HL-60/S4 treated with phorbol 12-myristate 13-acetate at 8.2 ng/mL for 4 days and 3 days (cell line): ENCODE measurements around the gene MPP4.
"Not testable (repeated sequence)": the region's sequence is repeated elsewhere in the genome, so short reads cannot be mapped to it uniquely, and the experiment has no call there.

Experiments
- in situ Hi-C: fragments of 300-500 bp; cut with MboI; formaldehyde crosslinking; loops from 2 replicates; pipeline ENCODE4 v1.15.0; 2022; ENCODE audit warnings: low sequenced_read_pairs

Gene MPP4

DNA sequence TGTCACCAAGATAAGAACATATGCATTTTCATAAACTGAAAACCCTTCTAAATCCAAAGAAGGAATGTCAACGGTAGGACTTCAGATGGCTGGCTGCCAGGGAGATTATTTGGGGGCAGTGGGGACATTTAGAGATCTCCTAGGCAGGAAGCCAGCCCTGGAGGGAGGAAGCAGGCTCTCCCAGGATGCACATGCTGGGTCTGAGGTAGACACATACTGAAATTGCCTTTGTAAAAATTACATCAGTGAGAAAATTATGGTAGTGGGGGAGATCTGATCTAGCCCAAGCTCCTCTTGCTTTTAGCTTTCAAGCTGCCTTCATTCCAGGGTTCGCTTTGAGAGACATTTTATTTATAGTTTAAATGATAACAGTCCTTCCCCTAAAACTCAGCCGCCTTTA lies 24.1 kb downstream of the MPP4 start:
- in situ Hi-C loops: no loop called here

DNA sequence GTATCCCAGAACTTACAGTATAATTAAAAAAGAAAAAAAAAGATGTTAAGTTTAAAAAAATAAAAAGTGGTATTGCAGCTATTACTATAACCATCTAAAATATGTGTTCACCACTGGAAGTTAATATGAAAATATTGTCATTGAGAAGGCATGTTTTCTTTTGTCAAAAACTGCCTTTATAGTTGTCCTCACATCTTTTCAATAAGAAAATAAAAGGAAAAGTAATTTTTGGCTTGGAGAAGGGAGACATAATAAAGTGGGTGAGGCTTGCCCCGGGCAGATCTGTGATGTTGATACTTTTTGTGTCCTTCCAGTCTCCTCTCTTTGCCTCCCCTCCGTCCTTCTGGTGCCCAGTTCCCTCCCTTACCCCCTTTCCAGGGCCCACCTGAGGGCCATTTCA lies 24.9 kb downstream of the MPP4 start:
- in situ Hi-C loops: no loop called here

DNA sequence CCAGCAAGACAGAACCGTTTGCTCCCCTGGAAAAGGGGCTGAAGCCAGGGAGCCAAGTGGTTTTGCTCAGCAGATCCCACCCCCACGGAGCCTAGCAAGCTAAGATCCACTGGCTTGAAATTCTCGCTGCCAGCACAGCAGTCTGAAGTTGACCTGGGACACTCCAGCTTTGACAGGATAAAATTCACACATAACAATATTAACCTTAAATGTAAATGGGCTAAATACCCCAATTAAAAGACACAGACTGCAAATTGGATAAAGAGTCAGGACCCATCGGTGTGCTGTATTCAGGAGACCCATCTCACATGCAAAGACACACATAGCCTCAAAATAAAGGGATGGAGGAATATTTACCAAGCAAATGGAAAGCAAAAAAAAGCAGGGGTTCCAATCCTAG lies 27.2 kb downstream of the MPP4 start:
- in situ Hi-C loops: not testable (repeated sequence)

DNA sequence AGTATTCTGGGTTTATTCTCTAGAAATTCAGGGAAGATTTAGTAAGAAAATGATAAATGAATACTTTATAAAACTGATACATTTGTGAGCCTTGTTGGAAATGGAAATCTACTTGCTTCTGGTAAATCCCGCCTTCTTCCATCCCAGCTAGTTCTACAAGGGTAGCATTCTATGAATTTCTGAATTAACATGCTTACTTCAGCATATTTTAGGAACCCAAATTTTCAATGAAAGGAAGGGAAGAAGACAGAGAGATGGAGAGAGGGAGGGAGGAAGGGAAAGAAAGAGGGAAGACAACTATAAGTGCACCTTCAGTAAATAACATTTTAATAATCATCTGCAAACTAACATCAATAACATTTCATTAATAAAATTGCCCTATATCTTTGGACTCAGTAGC lies 28.6 kb downstream of the MPP4 start:
- in situ Hi-C loops: no loop called here

DNA sequence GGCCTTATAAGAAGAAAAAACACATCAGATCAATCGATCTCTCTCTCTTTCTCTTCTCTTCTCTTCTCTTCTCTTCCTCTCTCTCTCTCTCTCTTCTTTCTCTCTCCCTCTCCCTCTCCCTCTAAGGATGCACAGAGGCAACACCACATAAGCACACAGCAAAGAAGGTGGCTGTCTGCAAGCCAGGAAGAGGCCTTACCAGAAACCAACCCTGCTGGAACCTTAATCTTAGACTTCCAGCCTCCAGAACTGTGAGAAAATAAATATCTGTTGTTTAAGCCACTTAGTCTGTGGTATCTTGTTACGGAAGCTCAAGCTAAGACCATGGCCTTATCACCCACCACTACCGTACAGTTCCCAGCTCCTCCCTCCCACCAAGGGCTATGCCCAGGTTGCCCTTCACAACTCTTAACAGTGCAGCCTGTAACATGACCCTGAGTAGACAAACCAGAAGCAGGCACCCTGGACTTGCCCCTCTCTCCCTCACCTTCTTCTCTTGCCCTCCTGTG lies 30.0 kb downstream of the MPP4 start:
- in situ Hi-C loops: no loop called here

DNA sequence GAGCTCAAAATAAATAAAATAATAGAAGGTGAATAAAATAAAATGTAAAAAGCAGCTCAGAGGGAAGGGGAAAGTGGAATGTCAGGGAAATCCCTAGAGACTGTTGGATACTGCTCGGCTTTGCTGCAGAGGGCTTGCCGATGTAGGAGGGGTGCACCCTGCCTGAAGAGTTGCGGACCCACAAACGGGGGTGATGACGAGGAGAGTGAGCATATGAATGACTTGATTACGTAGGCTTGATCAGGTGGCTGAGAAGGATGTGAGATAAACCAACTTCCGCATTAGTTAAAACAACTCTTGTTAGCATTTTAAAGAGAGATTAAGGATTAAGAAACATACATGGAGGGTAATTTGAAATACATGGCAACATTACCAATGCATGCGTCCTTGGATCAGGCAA lies 34.1 kb downstream of the MPP4 start:
- in situ Hi-C loops: no loop called here

DNA sequence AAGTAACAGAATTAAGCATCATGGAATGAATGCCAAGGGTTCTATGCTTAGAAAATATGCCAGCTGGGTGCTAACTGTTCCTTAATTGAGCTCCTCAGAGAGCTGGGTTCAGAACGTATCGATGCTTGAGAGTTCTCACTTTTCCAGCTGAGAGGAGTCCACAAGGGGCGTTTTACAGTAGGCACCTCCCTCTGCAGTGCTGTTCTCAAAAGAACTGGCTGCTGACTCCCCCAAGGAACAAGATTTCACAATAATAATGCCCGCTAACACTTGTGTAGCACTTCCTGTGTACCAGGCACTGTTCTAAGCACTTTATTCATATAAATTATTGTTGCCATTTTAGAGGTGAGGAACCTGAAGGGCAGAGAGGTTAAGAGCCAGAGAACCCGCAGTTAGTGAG lies 37.1 kb downstream of the MPP4 start:
- in situ Hi-C loops: no loop called here

DNA sequence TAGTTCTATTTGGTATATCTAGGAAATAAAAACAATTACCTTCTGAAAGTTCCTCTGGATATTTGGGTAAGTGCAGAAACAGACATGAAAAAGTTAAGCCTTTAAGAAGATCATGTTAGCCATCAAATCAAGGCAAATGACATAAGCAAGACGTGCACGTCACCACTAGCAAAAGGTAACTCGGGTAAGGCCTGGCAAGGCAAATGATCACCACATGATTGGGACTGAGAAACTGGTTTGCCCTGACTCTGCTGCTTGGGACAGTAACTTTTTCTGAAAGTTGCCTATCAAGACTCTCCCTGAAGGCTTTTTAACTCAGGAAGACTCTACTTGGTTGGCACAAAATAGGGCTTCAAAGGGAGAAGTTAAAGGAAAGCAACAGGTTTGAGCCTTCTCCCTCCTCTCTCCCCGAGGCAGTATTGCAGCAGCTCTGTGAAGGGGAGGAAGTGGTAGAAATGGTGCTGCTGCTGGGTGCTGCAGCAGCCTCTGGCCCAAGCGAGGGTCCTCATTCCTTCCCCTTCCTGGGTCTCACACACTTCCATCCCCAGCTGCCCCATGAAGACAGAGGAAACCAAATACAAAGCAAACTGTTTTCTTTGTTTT lies 38.0 kb downstream of the MPP4 start:
- in situ Hi-C loops: no loop called here

DNA sequence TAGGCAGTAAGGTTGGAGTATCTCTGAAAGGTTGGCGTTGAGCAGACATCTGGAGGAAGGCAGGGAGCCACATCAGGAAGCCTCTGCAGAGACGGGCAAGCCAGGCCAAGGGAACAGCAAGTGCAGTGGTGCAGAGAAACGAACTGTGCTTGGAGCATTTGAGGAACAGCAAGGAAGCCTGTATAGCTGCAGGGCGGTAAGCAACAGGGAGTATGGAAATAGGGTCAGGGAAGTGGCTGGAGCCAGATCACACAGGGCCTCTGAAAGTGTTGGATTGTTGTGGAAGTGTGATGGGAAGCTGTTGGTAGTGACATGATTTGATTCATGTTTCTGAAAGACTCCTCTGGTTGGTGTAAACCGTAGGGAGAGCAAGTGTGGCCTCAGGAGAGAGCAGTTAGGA lies 41.7 kb downstream of the MPP4 start:
- in situ Hi-C loops: no loop called here

DNA sequence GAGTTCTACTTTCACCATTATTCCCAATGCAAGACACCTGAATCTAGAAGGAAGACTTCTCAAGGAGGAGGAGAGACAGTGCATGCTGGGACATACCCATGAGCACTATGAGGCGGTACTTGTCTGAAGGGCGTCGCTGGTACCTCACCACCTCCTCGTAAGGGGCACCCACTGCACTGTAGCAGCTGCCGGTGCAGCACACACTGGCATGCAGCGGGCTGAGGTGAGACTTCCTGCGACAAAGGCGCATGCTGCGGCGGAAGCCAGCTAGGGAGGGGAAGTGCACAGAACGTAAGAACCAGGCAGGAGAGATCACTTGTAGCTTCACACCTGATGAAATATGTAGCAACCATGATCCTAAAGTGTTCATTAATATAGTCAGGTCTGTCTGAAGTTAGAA lies 42.3 kb downstream of the MPP4 start:
- in situ Hi-C loops: no loop called here

DNA sequence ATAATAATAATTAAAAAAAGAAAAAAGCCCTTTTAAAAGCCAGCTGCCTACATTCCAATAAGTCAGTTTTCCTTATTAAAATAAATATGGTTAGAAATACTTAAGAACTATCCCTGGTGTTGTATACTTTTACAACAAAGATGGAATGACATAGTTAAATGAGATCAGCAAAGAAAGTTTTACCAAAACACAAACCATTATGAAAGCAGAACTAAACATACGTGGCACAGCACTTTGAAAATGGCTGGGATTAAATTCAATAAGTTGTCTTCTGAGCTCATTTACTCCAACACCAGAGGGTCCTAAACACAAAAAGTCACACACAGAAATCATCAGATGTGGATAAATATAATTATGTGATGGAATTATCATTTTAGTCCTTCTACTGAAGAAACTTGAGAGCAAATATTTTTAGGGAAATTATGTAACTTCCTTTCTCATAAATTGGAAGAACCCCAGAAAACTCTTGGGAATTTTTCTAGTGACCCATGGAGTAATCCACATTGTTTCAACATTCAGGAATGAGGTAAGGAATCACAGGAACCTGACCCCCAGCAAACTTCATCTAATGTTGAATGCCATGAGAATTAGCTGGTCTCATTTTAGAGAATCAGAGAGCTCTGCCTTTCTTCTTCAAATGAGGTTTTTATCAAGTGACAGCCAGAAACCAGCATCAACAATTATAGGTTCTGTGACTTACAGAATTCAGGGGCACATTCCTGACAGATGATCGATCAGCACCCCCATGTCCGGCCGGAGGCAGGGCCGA lies 43.6 kb downstream of the MPP4 start:
- in situ Hi-C loops: no loop called here

DNA sequence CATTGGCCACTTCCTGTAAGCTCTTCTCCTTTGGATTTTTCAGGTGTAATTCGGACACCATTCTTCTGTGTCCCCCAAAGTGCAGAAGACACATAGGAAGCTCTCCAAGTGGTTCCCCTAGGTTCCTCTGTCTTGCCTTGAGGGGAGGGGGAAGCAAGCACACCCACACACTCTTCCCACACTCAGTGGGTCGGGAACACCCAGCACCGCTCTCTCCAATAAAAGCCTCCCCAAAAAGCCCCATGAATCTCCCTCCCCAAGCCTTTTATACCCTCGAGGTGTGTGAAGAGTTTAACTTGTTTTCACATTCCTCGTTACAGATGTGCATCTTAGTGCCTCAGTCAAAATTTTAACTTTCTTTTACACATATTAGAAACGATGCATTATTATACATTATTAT lies 45.2 kb downstream of the MPP4 start:
- in situ Hi-C loops: no loop called here

DNA sequence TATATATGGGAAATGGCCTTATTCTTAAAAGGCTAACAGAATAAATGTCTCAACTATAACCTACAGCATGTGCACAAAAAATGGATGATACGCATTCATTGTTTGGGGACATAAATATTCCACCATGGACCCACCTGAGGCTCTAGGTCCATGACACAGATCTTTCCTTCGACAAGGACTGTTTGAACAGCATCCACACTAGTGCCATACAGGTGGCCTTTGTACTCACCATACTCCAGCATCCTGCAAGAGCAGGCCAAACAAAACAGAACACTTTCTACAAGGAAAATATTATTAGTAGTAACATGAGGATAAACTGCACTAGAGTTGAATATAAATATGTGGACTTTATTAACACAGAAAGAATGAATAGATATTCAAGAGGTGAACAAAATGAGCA lies 49.0 kb downstream of the MPP4 start:
- in situ Hi-C loops: no loop called here

DNA sequence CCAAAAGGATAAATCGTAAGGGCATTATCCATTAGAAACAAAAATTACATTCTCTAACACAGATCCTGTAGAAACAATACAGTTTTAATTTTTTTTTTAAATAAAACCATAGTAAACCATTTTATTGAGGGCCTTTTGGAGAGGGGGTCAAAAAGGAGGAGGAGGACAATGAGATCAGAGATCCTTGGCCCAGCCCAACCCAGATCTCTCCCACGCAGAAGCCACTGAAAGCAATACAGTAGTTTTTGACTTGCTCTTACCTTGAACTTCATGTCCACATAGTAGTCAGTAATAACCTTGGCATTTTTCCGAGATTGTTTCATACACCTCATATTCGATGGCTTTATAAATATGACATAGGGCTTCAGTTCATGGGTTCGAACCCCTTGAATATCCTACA lies 51.0 kb downstream of the MPP4 start:
- in situ Hi-C loops: no loop called here

DNA sequence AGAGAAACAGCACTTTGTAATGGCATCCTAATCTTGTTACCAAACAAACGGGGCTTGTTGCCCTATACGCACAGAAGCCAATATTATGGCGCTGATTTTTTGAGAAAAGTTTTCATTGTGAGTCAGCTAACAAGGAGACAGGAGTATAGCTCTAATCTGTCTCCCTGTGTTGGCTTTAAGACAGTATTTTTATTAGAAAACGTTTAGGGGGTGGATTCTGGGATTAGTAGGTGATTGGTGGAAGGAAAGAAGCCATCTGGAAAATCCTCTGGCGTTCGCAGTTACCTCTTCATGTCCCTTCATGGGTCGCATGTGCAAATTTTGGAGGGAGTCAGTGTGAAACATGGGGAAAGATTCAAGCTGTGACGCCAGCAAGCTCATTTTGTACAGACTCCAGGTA lies 54.4 kb downstream of the MPP4 start:
- in situ Hi-C loops: no loop called here

DNA sequence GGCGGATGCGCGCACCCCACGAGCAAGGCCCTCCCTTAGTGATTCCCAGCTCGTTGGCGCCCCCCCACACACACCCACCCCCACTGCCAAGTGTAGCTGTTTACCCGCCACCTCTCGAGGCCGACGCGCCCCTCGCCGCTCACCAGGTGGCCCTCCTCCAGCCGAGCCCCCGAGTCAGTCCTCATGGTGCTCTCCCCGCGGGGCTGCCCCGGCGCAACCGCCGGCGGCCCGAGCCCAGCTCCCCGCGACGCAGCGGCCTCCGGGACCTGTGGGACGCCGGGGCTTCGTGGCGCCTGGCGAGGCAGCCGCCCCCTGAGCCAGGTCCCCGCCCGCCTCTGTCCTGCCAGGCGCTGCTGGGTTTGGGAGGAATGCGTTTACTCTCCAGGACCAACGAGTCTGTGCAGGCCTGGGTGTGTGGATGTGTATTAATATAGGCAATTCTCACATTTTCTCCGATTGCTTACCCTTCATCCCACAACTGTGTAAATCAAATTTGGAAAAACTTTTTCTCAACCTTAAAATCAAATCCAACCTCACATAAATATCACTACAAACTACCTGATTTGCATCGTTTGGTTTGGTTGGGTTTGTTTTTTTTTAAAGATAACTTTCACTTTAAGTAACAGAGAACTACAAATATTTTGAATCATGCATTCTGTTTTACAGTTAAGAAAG lies 55.1 kb downstream of the MPP4 start, which contains the start of gene TMEM237:
TSS of gene TMEM237 (minus strand) at position 288 of the 675 bp plus-strand sequence. CDS start at position 185, 103 bp downstream.
- in situ Hi-C loops: no loop called here

DNA sequence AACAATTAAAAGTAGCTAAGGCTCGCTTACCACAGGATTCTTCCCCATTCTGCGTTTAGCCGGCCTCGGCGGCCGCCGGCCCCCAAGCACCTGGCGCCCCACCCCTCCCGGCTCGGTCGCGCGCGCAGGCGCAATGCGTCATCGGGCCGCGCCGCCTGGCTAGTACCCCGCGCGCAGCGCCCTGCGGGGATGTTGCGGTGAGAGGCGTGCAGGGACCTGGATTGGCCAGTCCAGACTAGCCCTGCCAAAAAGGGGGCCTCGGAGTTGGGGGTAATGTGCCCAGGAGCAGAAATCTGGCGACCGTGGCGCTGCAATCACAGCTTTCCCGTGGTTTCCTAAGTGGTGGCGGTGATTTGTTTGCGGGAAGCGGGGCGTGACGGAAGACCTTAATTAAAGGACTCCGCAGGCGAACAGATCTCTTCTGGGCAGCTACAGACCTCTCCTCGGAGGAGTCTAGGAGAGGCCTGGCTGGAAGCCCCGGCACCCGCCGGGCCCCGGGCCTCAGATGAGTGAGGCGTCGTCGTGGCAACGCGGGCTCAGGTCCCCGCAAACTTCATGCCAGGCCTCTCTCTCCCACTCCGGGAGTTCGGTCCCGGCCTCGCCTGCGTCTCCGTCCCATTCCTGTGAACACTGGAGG lies 55.7 kb downstream of the MPP4 start:
- in situ Hi-C loops: no loop called here

DNA sequence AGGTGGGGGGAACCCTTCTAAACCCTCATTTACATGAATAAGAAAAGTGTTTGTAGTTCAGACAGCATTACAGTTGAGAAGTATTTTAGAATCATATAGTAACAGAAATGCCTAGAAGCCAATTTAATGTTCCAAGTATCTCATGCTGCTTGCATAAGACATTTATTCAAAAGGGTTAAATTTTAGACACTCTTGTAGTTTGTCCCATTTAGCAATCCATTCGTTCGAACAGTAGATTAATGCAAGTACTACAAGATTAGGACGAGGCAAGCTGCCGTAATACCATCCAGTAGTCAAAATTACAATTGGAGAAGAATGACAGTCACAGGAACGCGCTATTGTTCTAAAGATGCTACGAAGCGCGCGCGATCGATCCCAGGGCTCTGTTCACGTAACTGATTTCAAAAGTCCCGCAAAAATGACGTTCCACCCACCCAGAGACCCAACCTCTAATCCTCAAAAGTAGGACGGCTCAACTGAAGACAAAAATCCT lies 56.3 kb downstream of the MPP4 start:
- in situ Hi-C loops: no loop called here

DNA sequence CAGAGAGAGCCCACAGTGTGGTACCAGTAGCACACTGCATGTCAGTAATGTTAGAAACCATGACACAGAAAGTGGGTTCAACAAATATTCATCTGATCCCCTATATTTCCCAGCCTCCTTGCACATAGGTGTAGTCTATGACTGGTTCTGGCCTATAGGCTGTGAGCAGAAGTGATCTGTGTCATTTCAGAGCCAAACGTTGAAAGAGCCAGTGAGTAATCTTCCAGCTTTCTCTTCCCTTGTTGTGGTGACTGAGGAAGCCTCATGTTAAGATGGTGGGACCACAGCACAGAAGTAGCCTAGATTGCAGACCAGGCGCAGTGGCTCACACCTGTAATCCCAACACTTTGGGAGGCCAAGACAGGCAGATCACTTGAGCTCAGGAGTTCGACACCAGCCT lies 59.2 kb downstream of the MPP4 start:
- in situ Hi-C loops: no loop called here

DNA sequence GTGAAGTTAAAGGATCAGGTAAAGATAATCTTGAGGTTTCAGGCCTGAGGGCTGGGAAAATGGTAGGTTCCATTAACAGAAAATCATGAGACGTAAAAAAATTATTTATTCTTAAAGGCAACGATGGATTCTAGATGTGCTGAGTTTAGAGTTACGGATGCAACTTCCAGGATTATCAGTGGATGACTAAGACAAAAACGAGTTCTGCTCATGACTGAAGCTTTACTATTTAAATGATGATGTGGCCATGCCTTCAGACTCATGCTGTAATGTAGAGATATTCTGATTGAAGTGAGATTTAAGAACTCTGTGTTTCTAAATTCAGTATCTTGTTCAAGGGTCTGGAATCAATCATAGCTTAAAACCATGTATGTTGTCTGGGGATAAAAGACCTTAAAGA lies 60.1 kb downstream of the MPP4 start:
- in situ Hi-C loops: no loop called here

DNA sequence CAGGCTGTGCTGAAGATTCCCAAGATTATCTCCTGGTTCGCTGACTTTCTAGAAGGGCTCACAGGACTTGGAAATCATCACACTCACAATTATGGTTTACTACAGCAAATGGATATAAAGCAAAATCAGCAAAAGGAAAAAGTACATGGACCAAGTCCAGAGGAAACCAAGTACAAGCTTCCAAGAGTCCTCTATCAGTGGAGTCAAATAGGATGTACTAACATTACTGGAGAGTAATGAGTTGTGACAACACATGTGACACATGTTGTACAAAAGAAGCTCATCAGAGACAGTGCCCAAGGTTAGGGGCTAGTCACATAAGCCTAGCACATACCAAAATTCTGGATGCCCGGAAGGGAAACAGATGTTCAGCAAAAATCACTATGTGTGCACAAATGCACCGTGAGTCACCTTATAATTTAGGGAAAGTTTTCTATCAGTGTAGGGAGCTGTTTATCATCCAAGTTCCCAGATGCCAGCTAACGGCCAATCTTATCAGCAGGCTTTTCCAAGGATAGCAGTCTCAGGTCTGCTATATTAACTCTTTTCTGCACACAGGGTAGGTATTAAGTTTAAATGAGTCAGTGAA lies 64.7 kb downstream of the MPP4 start:
- in situ Hi-C loops: no loop called here
